ENCODE measurements around the gene IL22RA2. TPM values are rescaled to one million over a fixed set of nuclear protein-coding genes. Genes with fewer than 3 reads are reported as not detected.

The IL22RA2 gene
- total and polyA plus RNA-seq, 9 of the 15 experiments (the other 6 are each of a cell fraction or from before 2014, with no cell fraction given): 0.03 TPM; not detected in 8

DNA sequence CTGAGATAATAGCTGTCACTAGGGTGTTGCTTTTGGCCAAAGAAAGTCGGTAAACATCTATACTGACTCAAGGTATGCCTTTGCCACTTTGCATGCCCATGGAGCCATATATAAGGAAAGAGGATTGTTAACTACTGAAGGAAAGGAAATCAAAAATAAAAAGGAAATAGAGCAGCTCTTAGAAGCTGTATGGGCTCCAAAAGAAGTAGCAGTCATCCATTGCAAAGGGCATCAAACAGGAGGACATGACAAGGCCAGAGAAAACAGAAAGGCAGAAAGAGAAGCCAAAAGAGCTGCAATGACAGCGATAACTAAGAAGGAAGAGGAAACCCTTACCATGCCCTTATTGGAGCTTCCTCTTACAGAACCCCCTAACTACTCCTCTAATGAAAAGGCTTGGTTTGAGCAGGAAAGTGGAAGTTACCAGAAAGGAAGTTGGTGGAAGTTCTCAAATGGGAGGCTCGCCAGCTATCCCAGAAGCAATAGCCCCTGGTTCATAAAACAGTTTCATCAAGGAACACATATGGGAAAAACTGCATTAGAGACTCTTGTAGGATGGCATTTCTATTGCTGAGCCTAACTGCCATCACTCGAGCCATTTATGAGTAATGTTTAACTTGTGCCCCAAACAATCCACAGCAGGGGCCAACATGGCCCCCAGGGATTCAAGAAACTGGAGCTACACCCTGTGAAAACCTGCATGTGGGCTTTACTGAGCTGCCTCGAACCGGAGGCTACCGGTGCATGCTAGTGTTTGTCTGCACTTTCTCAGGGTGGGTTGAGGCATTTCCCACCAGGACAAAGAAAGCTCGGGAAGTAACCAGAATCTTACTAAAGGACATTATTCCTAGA lies 7.0 kb downstream of the IL22RA2 start:
- H3K4me2 ChIP-seq (ENCODE audit: insufficient read depth, low read length): no peak overlapping the region
- in situ Hi-C loops (cut with MboI): loop anchor here (5.0 kb wide), 1 partner anchor 74 kb away; no protein-coding TSS in a partner anchor
- ATAC-seq (no peak), DNase-seq (ENCODE audit: extremely low read depth in 1 of 4, low spot score in 3 of 4) (no peak), FAIRE-seq (no peak)
- CTCF ChIA-PET (ENCODE audit: low intra/inter-chr PET ratio): interaction anchor here (1.7 kb wide), 1 partner anchor 72 kb away, joined by 6 read pairs; no protein-coding TSS in a partner anchor
- H3K9me1 ChIP-seq (ENCODE audit: control insufficient read depth, insufficient read depth, low read length): no peaks in the 10 kb centered on the region
- no peak overlapping the region for H3K4me3 ChIP-seq
- H2AFZ ChIP-seq (ENCODE audit: low read depth, low read length): peak overlapping the region; percentile 47
- H4K20me1 ChIP-seq (replicated peaks; ENCODE audit: control insufficient read depth, insufficient read depth, low read length): no peaks in the 10 kb centered on the region
- H3K9me3 ChIP-seq (replicated peaks; ENCODE audit: control insufficient read depth, insufficient read depth, low read depth, low read length): no peaks in the 10 kb centered on the region; the same call in 1 of the 2 replicates
- H3K36me3 ChIP-seq (ENCODE audit: control insufficient read depth, insufficient read depth, low read length): no peaks in the 10 kb centered on the region
- peaks cover 2 to 43% of the 10 kb centered on the region in 2 experiments; a peak in 4 of 5 replicates for H3K4me1 ChIP-seq (replicated peaks in 1 of 2; ENCODE audit: control insufficient read depth in 2 of 2, insufficient read depth in 2 of 2, low read length in 2 of 2)
- no peak overlapping the region for H3K9ac ChIP-seq (ENCODE audit: insufficient read depth in 1 of 2, low read depth in 2 of 2, low read length in 2 of 2)
- H3K27me3 ChIP-seq (ENCODE audit: control insufficient read depth in 2 of 2, insufficient read depth in 2 of 2, low read length in 2 of 2): no peaks in the 10 kb centered on the region
- intact Hi-C loops (cut with micrococcal nuclease): loop anchor here (1.0 to 5.0 kb wide), 4 partner anchors 72 to 148 kb away; no protein-coding TSS in a partner anchor
- WGBS (ENCODE audit: insufficient coverage, low coverage, missing lambda C conversion rate): 25% methylated on average over 8 of the region's 8 CpGs
- no TSS peak for BruUV-seq (replicated peaks)
- no peak overlapping the region for H3K27ac ChIP-seq (ENCODE audit: extremely low read depth, low read depth, low read length)
- no peaks in the 10 kb centered on the region for H3K79me2 ChIP-seq (ENCODE audit: control insufficient read depth, insufficient read depth, low read length)
- POLR2A ChIA-PET: interaction anchor here (0.7 to 1.1 kb wide), 3 partner anchors 42 to 69 kb away, joined by 3 read pairs; no protein-coding TSS in a partner anchor
- TF ChIP-seq, protein P1, sequence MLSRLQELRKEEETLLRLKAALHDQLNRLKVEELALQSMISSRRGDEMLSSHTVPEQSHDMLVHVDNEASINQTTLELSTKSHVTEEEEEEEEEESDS (CRISPR knock-in tag; IDR thresholded peaks at IDR 0.05): no peak
- TF ChIP-seq SREBF2 (CRISPR knock-in tag; IDR thresholded peaks at IDR 0.05) (no peak), MCM7 (IDR thresholded peaks at IDR 0.05) (no peak), KAT7 (CRISPR knock-in tag; IDR thresholded peaks at IDR 0.05; ENCODE audit: borderline replicate concordance) (no peak), PHF8 (IDR thresholded peaks at IDR 0.05; ENCODE audit: borderline replicate concordance, low read length) (no peak), ZFP36 (IDR thresholded peaks at IDR 0.05; ENCODE audit: low read depth, low read length, partially characterized antibody) (no peak), SMARCE1 (IDR thresholded peaks at IDR 0.05) (no peak), POLR3G (IDR thresholded peaks at IDR 0.05; ENCODE audit: extremely low read depth, insufficient read length, insufficient replicate concordance) (no peak), EHMT2 (IDR thresholded peaks at IDR 0.05) (0 out of 2 replicates have a peak, but pooled peaks have one; percentile 36), ZZZ3 (IDR thresholded peaks at IDR 0.05) (no peak), ETV1 (tag; conservative IDR thresholded peaks at IDR 0.05; ENCODE audit: low read depth) (no peak), FOXK2 (conservative IDR thresholded peaks at IDR 0.05 in 1 of 2, IDR thresholded peaks at IDR 0.05 in 1 of 2; ENCODE audit: low read depth in 2 of 2) (0 out of 4 replicates have a peak, but pooled peaks of 1 of the 2 experiments have one; percentile 18), SETDB1 (IDR thresholded peaks at IDR 0.05; ENCODE audit: low read length) (no peak), HDAC2 (IDR thresholded peaks at IDR 0.05) (no peak), LARP7 (IDR thresholded peaks at IDR 0.05) (no peak)
- TF ChIP-seq, protein P2, sequence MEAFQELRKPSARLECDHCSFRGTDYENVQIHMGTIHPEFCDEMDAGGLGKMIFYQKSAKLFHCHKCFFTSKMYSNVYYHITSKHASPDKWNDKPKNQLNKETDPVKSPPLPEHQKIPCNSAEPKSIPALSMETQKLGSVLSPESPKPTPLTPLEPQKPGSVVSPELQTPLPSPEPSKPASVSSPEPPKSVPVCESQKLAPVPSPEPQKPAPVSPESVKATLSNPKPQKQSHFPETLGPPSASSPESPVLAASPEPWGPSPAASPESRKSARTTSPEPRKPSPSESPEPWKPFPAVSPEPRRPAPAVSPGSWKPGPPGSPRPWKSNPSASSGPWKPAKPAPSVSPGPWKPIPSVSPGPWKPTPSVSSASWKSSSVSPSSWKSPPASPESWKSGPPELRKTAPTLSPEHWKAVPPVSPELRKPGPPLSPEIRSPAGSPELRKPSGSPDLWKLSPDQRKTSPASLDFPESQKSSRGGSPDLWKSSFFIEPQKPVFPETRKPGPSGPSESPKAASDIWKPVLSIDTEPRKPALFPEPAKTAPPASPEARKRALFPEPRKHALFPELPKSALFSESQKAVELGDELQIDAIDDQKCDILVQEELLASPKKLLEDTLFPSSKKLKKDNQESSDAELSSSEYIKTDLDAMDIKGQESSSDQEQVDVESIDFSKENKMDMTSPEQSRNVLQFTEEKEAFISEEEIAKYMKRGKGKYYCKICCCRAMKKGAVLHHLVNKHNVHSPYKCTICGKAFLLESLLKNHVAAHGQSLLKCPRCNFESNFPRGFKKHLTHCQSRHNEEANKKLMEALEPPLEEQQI (IDR thresholded peaks at IDR 0.05): no peak
- TF ChIP-seq, protein P3, sequence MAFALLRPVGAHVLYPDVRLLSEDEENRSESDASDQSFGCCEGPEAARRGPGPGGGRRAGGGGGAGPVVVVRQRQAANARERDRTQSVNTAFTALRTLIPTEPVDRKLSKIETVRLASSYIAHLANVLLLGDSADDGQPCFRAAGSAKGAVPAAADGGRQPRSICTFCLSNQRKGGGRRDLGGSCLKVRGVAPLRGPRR (CRISPR knock-in tag; IDR thresholded peaks at IDR 0.05): no peak
- TF ChIP-seq, protein P4, sequence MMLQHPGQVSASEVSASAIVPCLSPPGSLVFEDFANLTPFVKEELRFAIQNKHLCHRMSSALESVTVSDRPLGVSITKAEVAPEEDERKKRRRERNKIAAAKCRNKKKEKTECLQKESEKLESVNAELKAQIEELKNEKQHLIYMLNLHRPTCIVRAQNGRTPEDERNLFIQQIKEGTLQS (IDR thresholded peaks at IDR 0.05): no peak
- TF ChIP-seq, protein P4 (CRISPR knock-in tag; conservative IDR thresholded peaks at IDR 0.05): no peak

All from K562 (cell line).